GM21515 (cell line): Measurements from ENCODE around the gene PHAX.
"Not testable (repeated sequence)": the region's sequence is repeated elsewhere in the genome, so short reads cannot be mapped to it uniquely, and the experiment has no call there.

ENCODE experiments used
- ATAC-seq: cut with Tn5 transposase; IDR thresholded peaks from one replicate; pipeline ENCODE4 v1.9.1; 2021; ENCODE audit not compliant: unreplicated experiment

Gene PHAX

GRCh38 chr5:126603402-126603991, 2.8 kb downstream of the PHAX start:
- no peak for ATAC-seq

GRCh38 chr5:126605525-126605924, 4.8 kb downstream of the PHAX start:
- no peak for ATAC-seq

DNA sequence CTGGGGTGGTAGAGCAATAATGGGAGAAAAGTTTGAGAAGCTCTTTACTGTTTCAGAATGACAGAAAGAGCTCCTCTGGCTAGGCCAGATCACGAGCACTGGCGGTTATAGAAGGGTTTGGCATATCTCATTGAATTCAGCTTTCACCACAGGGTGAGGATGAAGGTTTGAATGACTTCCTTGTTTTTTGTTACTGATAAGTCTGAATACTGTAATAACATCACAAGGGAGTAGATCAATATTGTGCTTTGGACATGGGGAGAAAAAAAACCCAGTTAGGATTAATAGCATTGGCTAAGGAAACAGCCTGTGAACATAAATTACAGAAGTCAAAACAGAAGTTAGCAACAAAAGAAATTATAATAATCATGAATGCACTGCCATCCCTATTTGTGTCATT, 9.4 kb downstream of the PHAX start:
- ATAC-seq: no peak

GRCh38 chr5:126610616-126611015, 9.9 kb downstream of the PHAX start:
- ATAC-seq: no peak

- ATAC-seq: no peak
Measured at GRCh38 chr5:126613941-126614592, 13.3 kb downstream of the PHAX start.

- ATAC-seq: peak; percentile 98
Measured at GRCh38 chr5:126615286-126615685, 14.5 kb downstream of the PHAX start.

DNA sequence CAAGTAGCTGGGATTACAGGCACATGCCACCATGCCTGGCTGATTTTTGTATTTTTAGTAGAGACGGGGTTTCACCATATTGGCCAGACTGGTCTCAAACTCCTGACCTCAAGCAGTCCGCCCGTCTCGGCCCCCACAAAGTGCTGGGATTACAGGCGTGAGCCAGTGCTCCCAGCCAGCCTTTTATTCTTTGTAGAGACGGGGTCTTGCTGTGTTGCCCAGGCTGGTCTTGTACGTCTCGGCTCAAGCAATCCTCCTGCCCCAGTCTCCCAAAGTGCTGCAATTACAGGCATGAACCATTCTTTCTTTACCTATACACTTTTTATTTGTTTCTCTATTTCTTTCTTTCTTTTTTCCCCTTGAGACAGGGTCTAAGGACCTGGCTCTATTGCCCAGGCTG, 16.9 kb downstream of the PHAX start:
- ATAC-seq: not testable (repeated sequence)

GRCh38 chr5:126619781-126620180, 19.0 kb downstream of the PHAX start:
- ATAC-seq: no peak

DNA sequence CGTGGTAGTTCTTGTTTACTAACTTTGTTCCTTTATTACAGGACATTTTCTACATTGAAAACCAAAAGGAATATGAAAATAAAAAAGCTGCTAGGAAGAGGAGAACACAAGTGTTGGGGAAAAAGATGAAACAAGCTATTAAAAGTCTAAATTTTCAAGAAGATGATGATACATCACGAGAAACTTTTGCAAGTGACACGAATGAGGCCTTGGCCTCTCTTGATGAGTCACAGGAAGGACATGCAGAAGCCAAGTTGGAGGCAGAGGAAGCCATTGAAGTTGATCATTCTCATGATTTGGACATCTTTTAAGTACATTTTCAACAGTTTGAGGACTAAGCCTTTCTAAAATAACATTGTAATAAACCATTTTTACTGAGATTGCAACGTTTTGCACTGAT, 23.8 kb downstream of the PHAX start:
- no peak for ATAC-seq

DNA sequence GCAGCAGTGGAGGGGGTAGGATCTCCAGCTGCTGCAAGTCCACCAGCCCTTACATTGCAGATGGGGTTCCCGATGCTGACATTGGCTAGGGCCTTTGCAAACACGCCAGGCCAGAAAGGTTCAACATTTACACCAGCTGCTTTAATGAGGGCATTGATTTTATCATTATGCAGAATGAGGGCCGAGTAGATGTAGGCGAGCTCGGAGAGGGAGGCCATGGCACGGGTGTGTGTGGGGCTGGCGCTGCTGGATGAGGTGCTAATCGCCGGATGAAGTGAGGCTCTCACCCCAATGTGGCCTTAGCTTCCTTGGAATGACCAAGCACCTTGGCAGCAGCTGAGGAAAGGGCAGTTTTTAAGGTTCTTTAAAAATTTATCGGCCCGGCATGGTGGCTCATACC, 27.4 kb downstream of the PHAX start:
- no peak for ATAC-seq

DNA sequence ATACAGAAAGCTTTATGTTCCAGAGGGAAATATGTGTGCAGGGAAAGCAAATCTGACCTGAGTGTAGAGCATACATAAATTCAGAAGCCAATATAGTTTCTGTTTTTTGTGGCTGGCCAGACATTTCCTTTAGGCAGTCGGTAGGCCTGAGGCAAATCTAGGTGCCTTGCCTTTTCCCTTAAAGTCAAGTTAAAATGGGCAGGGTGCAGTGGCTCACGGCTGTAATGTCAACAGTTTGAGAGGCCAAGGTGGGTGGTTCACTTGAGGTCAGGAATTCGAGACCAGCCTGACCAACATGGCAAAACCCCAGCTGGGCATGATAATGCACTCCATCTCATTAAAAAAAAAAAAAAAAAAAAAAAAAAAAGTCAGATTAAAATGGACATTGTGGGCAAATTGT, 31.2 kb downstream of the PHAX start:
- no peak for ATAC-seq

- no peak for ATAC-seq
Measured at GRCh38 chr5:126633552-126633951, 32.8 kb downstream of the PHAX start.

DNA sequence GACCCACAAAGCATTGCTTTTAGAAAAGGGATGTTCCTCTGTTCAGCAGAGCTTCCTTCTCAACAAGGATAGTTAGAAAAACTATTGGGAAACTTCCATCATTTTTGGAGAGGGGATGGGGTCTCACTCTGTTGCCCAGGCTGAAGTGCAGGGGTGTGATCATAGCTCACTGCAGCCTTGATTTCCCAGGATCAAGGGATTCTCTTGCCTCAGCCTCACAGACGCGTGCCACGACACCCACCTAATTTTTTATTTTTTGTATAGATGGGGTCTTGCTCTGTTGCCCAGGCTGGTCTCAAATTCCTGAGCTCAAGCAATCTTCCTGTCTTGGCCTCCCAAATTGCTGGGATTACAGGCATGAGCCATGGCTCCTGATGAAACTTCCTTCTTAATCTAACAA, 34.8 kb downstream of the PHAX start:
- ATAC-seq: no peak

- no peak for ATAC-seq
Measured at GRCh38 chr5:126636956-126637355, 36.2 kb downstream of the PHAX start.

- peak; percentile 54 for ATAC-seq
Measured at GRCh38 chr5:126640866-126641265, 40.1 kb downstream of the PHAX start.

DNA sequence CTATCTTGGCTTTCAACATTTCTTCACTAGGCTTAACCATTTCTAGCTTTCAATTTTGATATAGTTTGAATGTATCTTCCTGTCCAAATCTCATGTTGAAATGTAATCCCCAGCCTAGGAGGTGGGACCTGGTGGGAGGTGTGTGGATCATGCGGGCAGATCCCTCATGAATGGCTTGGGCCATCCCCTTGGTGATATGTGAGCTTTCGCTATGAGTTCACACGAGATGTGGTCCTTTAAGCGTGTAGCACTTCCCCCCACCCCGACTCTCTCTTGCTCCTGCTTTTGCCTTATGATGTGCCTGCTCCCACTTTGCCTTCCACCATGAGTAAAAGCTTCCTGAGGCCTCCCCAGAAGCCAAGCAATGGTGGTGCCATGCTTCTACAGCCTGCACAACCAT, 40.6 kb downstream of the PHAX start:
- ATAC-seq: peak; percentile 72

GRCh38 chr5:126645132-126645531, 44.4 kb downstream of the PHAX start:
- no peak for ATAC-seq

- ATAC-seq: no peak
Measured at GRCh38 chr5:126647071-126647470, 46.3 kb downstream of the PHAX start.

DNA sequence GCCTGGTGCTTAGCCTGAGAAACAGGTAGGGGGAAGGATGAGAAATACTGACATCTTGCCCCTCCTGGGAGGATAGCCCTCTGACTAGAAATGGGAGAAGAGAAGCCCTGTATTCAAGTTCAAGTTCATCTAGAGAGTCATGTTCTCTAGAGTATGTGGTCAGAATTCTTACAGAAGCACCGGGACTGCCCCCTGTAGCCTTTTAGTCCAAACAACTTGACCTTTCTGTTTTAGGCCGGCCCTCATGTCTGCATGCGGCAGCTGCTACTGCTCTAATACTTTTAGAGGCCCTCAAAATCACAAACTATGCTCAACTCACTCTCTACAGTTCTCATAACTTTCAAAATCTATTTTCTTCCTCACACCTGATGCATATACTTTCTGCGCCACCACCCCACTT, 47.7 kb downstream of the PHAX start:
- no peak for ATAC-seq

DNA sequence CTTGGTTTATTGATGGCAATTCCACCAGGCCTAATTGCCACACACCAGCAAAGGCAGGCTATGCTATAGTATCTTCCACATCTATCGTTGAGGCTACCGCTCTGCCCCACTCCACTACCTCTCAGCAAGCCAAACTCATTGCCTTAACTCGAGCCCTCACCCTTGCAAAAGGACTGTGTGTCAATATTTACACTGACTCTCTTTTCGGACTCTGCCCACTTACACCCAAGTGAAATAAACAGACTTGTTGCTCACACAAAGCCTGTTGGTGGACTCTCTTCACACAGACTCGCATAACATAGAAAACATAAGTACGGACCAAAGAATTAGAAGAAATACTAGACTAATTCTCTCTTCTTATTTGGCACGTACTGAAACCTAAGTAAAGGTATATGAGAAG, 48.3 kb downstream of the PHAX start:
- ATAC-seq: not testable (repeated sequence)

DNA sequence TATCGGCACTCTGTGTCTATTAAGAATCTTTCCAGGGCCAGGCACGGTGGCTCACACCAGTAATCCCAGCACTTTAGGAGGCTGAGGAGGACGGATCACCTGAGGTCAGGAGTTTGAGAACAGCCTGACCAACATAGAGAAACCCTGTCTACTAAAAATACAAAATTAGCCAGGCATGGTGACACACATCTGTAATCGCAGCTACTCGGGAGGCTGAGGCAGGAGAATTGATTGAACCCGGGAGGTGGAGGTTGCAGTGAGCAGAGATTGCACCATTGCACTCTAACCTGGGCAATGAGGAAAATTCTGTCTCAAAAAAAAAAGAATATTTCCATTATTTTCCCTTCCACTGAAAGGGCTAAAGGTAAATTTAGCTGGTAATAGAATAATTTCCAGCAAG, 49.0 kb downstream of the PHAX start:
- ATAC-seq: not testable (repeated sequence)

- no peak for ATAC-seq
Measured at GRCh38 chr5:126650463-126650862, 49.7 kb downstream of the PHAX start.

- no peak for ATAC-seq
Measured at GRCh38 chr5:126651013-126651577, 50.3 kb downstream of the PHAX start.
